ENCODE measurements around the gene GRIN3A. TPM values are rescaled to one million over a fixed set of nuclear protein-coding genes. Genes with fewer than 3 reads are reported as not detected.

GRIN3A gene
- total RNA-seq, 2 donors from 2014 or later = not detected

DNA sequence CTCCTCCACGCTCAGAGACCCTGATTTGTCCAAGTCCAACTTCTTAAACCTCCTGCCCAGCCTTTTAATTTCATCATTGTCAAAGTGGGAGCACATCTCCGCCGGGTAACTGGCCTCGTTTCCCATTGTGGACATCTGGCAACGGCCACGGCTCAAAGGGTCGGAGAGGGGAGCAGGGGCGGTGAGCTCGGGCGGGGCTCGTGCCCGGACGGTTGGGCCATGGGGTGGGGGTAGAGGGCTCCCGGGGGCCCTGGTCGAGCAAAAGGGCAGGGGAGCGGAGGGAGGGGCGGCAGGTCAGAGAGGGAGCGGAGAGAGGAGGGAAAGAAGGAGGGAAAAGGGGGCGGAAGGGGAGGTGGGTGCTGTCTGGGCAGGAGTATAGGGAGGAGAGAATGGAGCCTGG lies 143.7 kb downstream of the GRIN3A start, which contains the start of gene PPP3R2:
PPP3R2 (minus strand) TSS at position 174 of the 400 bp plus-strand sequence; CDS start at position 126, 48 bp downstream.
- H3K27ac ChIP-seq (ENCODE audit: low read depth, low read length) = no peak within 1 kb of the TSS
- H3K9me3 ChIP-seq (ENCODE audit: control insufficient read depth, low read length) = no peaks in the 10 kb centered on the region
- TF ChIP-seq, protein P1, sequence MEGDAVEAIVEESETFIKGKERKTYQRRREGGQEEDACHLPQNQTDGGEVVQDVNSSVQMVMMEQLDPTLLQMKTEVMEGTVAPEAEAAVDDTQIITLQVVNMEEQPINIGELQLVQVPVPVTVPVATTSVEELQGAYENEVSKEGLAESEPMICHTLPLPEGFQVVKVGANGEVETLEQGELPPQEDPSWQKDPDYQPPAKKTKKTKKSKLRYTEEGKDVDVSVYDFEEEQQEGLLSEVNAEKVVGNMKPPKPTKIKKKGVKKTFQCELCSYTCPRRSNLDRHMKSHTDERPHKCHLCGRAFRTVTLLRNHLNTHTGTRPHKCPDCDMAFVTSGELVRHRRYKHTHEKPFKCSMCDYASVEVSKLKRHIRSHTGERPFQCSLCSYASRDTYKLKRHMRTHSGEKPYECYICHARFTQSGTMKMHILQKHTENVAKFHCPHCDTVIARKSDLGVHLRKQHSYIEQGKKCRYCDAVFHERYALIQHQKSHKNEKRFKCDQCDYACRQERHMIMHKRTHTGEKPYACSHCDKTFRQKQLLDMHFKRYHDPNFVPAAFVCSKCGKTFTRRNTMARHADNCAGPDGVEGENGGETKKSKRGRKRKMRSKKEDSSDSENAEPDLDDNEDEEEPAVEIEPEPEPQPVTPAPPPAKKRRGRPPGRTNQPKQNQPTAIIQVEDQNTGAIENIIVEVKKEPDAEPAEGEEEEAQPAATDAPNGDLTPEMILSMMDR (conservative IDR thresholded peaks at IDR 0.05) = no peak
- Mint-ChIP-seq H3K9me3 (no peaks in the 10 kb centered on the region), H3K27ac (no peak within 1 kb of the TSS), H3K4me1 (no peaks in the 10 kb centered on the region), H3K4me3 (no peak within 1 kb of the TSS), H3K36me3 (ENCODE audit: low read depth) (no peaks in the 10 kb centered on the region), H3K27me3 (ENCODE audit: insufficient read depth) (peaks cover 6% of the 10 kb centered on the region)
- H3K9ac ChIP-seq (ENCODE audit: extremely low read depth, low read length, poor library complexity, severe bottlenecking) = no peak within 1 kb of the TSS
- no peak for DNase-seq
- H3K36me3 ChIP-seq (ENCODE audit: control insufficient read depth, insufficient read depth, low read length) = no peaks in the 10 kb centered on the region
- H3K4me3 ChIP-seq (ENCODE audit: low read length) = no peak within 1 kb of the TSS
- WGBS, 2 experiments (ENCODE audit: insufficient coverage in 1 of 2, insufficient read length in 1 of 2) = 90% methylated on average over 2 to 19 of the region's 19 CpGs
- H3K4me1 ChIP-seq (ENCODE audit: control insufficient read depth, insufficient read depth, low read length) = no peaks in the 10 kb centered on the region
- H3K27me3 ChIP-seq (ENCODE audit: control insufficient read depth, insufficient read depth, low read length, poor library complexity, severe bottlenecking) = peaks cover 2% of the 10 kb centered on the region

DNA sequence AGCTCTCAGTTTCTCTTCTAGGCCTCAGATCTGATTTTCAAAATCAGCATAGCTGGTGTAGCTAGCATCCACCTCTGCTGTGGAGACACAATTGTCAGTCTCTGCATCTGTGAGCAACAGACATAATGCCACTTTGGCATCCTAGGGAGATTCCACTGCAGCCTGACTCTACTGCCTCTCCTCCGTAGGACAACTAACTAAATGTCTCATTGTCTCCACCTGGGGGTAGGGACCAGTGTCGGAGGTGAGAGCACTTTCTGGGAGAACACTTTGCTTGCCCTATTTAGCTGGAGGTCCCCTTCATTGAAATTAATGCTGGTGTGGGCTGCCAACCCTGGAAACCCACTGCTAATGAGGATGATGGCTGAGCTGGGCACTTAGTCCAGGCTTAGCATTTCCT lies 145.1 kb downstream of the GRIN3A start:
- 54 to 80% methylated on average over 1 to 2 of the region's 2 CpGs for WGBS, 2 experiments (ENCODE audit: insufficient coverage in 1 of 2, insufficient read length in 1 of 2)
- TF ChIP-seq, protein P1 (conservative IDR thresholded peaks at IDR 0.05) = peak; percentile 33

DNA sequence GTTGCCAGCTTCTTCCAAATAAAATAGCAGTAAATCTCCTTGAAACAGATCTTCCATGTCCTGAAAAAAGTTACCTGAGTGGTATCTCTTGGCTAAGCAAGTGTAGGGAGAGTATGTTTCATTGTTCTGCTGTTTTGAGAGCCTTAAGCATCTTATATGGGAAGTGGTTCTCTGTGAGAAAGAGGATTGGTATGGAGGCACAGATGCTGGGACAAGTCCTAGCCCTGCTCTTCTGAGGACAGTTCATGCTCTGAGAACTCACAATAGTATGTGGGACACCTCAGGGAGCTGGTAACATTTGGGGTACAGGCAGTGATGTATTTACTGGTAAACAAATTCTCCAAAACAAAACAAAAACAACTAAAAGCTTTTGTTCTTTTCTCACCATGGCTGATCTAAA lies 145.7 kb downstream of the GRIN3A start:
- Mint-ChIP-seq H3K36me3 (ENCODE audit: low read depth) (no peaks in the 10 kb centered on the region), H3K4me3 (no peak overlapping the region), H3K4me1 (no peaks in the 10 kb centered on the region)

More for the DNA sequence above, 145.1 kb downstream of the GRIN3A start:
- Histone ChIP-seq H3K9ac (ENCODE audit: extremely low read depth, low read length, poor library complexity, severe bottlenecking) (no peak overlapping the region), H3K36me3 (ENCODE audit: control insufficient read depth, insufficient read depth, low read length) (no peaks in the 10 kb centered on the region), H3K4me3 (ENCODE audit: low read length) (no peak overlapping the region), H3K27me3 (ENCODE audit: control insufficient read depth, insufficient read depth, low read length, poor library complexity, severe bottlenecking) (no peaks in the 10 kb centered on the region), H3K27ac (ENCODE audit: low read depth, low read length) (no peak overlapping the region), H3K9me3 (ENCODE audit: control insufficient read depth, low read length) (no peaks in the 10 kb centered on the region), H3K4me1 (ENCODE audit: control insufficient read depth, insufficient read depth, low read length) (no peaks in the 10 kb centered on the region)
- Mint-ChIP-seq H3K4me1 (no peaks in the 10 kb centered on the region), H3K27ac (no peak overlapping the region), H3K36me3 (ENCODE audit: low read depth) (no peaks in the 10 kb centered on the region), H3K4me3 (no peak overlapping the region), H3K27me3 (ENCODE audit: insufficient read depth) (peaks cover 6% of the 10 kb centered on the region), H3K9me3 (no peaks in the 10 kb centered on the region)
- no peak for DNase-seq

More for the DNA sequence above, 145.7 kb downstream of the GRIN3A start:
- Histone ChIP-seq H3K4me1 (ENCODE audit: control insufficient read depth, insufficient read depth, low read length) (no peaks in the 10 kb centered on the region), H3K9ac (ENCODE audit: extremely low read depth, low read length, poor library complexity, severe bottlenecking) (no peak overlapping the region), H3K4me3 (ENCODE audit: low read length) (no peak overlapping the region), H3K36me3 (ENCODE audit: control insufficient read depth, insufficient read depth, low read length) (no peaks in the 10 kb centered on the region), H3K27me3 (ENCODE audit: control insufficient read depth, insufficient read depth, low read length, poor library complexity, severe bottlenecking) (no peaks in the 10 kb centered on the region), H3K9me3 (ENCODE audit: control insufficient read depth, low read length) (no peaks in the 10 kb centered on the region), H3K27ac (ENCODE audit: low read depth, low read length) (no peak overlapping the region)
- H3K27me3 Mint-ChIP-seq (ENCODE audit: insufficient read depth) = peaks cover 6% of the 10 kb centered on the region
- no peak overlapping the region for H3K27ac Mint-ChIP-seq
- TF ChIP-seq, protein P1 (conservative IDR thresholded peaks at IDR 0.05) = no peak
- DNase-seq = no peak
- no peaks in the 10 kb centered on the region for H3K9me3 Mint-ChIP-seq
